Fibroblast of peridontal ligament (primary cell): ENCODE results near the gene CSTB.

ENCODE experiments used
- DNase-seq: peaks from one replicate; pipeline ENCODE4 v3.0.0-alpha.2; 2010; ENCODE audit errors: extremely low read depth

CSTB gene

DNA sequence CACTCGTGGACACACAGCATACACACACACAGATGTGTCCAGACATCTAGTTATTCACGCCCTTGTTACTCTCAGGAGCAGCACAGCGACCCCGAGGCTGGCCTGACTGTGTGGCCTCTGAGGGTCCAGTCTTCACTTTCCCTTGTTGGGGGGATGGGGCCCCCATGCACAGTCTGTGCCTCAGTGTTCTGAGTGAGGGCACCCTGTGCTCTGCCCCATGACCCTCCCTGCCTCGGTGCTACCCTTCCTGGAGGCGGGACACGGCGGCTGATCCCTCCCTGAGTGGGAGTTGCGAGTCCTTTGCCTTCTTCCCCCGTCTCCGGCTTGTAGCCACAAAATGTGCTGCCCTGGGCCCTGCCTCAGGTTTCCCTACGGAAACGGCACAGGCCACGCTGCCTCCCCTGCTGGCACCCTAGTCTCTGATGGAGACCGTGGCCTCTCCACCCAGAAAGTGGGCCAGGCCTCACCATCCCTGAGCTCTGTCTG lies 8.6 kb downstream of the CSTB start:
- DNase-seq, result no peak

DNA sequence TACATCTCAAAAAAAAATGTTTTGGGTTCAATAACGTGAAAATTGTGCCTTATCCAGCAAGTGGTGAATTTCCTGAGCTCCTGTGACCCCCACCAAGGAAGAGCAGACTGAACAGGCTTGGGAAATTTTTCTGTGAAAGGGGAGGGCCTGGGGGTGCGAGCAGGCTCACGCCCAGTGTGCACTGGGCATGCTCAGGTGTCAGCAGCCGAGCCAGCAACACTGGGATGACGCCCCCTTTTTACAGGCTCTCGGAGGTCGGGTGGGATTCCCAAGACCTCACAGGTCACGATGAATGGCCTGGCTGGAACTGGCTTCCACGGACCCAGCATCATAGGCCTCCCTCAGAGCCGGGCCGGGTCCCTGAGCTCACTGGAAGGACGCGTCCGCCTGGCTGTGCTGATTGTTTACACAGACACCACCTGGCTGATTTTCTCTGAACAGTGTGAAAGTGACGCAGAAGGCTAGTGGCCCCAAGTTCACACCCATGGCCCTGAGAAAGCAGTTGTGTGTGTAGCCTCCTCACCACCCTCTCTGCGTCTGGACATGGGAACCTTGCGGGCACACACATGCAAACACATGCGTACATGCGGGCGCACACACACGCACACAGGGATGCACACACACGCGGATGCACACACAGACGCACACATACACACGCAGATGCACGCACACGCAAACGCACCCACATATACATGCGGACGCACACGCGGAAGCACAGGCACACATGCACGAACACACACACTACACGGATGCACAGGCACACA lies 9.2 kb downstream of the CSTB start:
- DNase-seq, result no peak

DNA sequence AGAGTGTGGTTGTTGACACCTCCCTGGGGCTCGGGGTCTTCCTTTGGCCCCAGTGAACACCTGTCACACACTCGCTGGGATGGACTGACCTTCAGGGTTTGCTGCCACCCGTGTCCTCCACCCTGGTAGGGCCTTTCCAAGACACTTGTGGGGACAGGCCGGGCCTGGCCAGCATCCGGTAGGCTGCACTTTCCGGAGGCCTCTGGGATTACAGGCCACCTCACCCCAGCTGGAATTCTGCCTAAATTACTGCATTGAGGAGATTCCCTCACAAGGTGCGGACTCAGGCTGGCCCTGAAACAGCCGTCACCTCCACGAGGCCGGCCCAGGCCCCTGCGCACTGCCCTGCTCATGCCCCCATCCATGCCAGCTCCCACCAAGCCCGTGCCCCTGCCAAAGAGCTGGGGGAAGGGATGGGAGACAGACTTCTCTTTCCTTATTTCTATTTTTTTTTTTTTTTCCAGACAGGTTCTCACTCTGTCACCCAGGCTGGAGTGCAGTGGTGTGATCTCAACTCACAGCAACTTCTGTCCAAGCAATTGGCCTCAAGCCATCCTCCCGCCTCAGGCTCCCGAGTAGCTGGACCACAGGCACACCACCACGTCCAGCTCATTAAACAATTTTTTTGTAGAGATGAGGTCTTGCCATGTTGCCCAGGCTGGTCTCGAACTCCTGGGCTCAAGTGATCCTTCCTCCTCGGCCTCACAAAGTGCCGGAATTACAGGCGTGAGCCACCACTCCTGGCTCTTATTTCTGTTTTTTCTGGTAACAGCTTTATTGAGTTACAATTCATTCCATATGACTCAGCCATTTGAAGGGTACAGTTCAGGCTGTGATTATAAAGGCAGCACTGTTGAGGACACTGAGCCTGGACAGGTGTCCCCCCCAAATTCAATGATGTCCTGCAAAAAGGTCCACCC lies 11.3 kb downstream of the CSTB start:
- no peak for DNase-seq

DNA sequence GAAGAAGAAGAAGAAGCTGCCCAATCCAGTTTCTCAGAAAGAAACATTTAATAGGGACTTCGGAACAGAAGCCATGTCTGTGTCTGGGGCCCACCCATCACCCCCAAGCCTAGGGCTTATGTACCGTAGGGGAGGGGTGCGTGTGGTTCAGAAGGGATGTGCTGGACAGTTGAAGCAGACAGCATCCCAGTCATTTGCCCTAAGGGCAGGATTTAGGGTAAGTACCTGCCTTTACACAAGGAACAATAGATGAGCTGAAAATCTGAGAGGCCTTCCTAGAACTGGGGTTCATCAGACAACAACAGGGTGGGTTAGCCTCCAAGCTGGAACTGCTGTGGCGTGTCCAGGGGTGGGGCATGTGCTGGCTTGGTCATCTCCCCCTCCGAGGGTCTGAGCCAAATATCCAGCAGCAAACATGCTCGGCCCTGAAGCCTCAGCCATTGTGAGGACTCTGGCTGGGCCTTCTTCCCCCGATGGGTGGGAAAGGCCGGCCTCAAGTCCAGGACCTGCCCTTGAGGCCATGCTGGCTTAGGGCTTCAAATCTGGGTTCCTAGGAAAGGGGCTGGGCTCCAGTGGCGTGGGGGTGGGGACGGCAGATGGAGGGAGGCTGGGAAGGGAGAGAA lies 12.1 kb downstream of the CSTB start:
- no peak for DNase-seq

DNA sequence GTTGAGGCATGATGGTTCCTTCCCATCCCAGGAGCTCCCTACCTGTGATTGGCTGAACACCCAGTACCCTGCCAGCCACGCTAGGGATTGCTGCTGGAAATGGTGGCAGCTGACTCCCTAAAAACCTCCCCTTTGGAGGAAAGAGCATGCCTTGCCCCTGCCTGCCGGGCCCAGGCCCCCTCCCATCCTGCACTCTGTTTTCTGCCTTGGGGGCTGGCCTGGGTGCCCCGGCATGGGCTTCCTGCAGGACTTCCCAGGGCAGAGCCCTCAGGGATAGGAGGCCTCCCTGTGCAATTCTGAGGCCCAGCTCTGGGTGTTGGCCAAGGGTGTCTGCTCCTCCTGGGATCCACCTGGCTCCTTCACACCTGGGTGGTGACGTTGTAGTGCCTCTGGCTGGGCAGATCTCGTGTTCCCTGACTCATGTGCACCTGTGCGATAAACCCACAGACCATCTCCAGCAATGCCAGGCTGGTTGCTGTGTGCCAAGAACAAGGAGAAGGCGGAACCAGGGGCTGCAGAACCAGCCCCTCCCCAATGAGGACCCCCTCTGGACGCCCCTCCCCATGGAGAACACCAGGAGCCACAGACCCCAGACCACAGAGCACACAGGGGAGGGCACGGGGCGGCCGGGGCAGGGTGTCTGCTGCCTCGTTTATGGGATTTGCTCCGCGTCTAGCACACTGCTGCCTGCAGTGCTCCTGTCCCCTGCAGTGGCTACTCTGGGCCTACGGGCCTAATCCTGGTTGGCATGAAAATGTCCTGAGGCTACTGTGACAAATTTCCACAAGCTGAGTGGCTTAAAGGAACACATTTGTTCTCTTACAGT lies 13.6 kb downstream of the CSTB start:
- DNase-seq, result no peak

DNA sequence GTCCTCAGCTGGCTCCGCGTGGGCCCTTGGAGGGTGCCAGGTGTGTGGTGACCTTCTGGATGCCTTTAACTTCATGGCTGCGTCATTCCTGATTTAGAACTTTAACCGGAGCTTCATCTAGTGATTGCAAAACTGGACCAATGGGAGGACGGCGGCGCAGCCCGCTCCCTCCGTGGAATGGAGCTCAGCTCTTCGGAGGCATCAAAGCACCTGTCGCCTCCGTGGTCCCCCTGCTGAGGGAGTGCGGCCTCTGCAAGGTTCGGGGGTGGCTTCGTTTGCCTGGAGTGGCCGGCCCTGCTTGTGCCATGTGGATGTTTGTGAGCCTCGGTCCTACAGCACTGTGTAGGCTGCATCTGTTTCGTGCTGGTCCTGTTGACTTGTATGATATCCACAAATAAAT lies 14.2 kb downstream of the CSTB start:
- no peak for DNase-seq

DNA sequence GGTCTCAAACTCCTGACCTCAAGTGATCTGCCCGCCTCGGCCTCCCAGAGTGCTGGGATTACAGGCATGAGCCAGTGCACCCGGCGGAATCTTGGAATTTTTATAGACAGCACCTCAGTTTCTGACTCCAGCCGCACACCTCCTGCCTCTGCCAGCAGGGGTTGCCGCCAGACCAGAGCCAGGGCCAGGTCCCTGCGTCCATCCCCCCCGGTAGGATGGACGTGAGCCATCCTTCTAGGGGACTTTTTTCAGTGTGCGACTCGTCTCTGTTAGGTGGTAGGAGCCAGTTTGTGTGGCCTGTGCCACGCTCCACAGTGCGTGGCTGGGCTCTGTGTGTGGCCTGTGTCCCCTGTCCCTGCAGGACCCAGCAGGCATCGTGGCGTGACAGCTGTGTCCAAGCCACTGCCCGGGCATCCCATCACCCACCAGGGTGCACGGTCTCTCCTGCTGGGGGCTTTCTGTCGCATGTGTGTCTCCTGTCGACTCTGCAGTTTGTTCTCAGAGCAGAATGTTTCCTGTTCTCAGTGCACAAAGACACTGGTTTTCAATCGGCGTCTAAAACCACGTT lies 15.6 kb downstream of the CSTB start:
- no peak for DNase-seq

GRCh38 chr21:43759651-43760050 lies 16.5 kb downstream of the CSTB start:
- DNase-seq, result no peak

GRCh38 chr21:43758811-43759210 lies 17.3 kb downstream of the CSTB start:
- DNase-seq, result peak; percentile 24

DNA sequence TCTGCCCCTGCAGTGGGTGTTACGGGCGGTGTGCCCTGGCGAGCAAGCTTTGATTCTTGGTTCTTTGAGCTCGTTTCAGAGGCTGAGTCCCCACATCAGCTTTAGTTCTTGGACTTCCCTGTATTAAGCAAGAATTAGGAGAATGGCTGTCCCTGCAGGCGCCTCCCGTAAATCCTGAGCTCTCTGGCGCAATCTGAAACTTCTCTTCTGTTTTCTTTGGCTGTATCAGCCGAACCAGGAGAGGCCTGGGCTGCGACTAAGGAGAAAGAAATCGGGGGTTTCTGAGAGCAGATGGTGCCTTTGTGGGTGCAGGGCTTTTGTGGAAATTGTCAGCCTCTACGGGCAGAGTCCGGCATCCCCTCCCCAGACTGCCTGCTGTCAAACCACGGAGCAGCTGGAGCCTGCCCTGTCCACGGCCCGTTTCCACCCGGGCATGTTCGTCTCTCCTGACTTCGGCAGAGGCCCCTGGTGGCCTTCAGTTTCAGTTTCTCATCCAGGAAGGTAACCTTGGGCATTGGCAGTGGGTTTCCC lies 17.9 kb downstream of the CSTB start:
- peak; percentile 80 for DNase-seq

DNA sequence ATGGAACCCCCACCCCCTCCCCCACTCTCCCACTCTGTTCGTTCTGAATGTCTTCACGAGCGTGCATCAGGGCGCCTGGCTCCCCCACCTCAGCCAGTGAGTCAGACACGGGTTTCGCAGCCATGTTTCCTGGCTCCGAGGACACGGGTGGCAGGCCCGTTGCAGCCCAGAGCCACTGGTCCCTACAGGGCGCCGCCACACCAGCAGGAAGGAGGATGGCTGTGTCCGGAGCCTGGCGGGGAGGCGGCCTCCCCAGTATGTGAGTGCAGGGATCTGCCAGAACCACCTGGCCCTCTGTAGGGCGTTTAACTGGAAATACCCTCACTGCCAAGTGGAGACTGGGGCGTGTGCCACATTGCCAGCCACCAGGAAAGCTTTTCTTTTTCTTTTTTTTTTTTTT lies 18.5 kb downstream of the CSTB start:
- no peak for DNase-seq

GRCh38 chr21:43755820-43756594 lies 20.1 kb downstream of the CSTB start:
- DNase-seq, result no peak

DNA sequence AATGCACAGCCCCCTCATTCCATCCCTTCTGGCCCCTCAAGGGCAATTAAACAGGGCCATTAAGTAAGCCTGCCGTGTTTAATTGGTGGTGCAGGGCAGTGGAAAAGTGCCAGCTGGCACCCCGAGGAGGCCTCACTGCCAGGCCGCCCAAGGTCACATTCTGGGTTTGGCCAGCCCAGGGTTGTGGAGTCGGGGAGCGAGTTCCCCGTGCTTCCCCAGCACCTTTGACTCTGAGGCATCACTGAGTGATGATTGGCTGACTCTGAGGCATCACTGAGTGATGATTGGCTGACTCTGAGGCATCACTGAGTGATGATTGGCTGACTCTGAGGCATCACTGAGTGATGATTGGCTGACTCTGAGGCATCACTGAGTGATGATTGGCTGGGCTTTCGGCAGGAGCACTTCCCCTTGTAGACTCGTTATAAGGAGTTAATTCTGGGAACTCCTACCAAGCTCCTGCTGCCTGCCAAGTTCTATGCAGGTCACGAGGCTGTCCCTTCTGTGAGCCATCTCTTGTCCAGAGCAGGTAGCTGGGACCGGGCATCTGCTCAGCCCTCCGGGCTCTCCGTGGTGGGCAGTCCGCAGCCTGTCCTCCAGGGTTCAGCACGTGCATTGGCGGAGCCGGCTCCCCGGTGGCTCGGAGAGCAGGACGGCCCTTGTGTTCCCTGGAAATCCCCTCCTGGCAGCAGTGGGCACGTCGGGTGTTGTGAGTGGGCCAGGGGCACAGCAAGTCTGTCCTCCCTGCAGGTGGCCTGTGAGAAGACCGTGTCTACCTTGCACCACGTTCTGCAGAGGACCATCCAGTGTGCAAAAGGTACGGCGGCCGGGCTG lies 20.9 kb downstream of the CSTB start:
- DNase-seq, result no peak

DNA sequence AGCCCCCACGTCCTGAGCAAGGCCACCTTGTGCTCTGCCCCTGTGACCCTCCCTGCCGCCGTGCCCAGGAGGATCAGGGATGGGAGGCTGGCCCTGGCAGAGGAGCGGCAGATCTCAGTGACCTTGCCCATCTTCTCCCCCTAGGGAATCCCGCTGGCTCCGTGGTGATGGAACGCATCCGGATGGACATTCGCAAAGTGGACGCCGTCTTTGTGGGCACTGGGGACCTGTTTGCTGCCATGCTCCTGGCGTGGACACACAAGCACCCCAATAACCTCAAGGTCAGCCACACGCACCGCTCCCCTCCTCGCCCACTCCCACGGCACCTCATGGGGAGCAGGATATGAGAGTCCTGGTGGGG lies 22.7 kb downstream of the CSTB start:
- no peak for DNase-seq

- no peak for DNase-seq
Observed at GRCh38 chr21:43752758-43753438, 23.2 kb downstream of the CSTB start.

GRCh38 chr21:43751955-43752591 lies 24.0 kb downstream of the CSTB start:
- no peak for DNase-seq

DNA sequence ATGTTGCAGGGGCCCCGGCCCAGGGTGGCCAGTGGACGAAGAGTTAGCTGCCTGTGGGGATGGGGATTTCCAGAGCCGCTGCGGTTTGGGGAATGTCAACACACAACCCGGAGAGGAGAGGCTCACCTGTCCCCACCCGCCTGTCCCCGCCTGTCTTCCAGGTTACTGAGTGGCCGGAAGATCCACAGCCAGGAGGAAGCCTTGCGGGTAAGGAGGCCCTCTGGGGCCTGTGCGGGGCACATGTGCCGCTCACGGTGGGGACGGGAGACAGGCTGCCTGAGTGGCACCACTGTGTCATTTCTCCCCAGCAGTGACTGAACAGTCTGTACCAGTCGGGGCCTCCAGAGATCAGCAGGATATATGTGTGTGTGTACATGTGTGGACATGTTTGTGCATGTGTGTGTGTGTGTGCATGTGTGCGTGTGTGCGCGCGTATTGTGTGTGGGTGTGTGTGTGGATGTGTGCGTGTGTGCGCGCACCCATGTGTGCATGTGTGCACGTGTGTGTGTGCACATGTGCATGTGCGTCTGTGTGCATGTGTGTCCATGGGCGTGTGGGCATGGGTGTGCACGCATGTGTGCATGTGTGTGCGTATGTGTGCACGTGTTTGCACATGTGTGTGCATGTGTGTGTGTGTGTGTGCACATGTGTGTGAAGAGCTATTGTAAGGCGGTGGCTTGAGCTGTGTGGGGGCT lies 25.6 kb downstream of the CSTB start:
- no peak for DNase-seq
